HG02840 (cell line): ENCODE measurements around the gene FCGR1A.
"Not testable (repeated sequence)": the region's sequence is repeated elsewhere in the genome, so short reads cannot be mapped to it uniquely, and the experiment has no call there.

Source experiments
- ATAC-seq: cut with Tn5 transposase; IDR thresholded peaks from one replicate; pipeline ENCODE4 v1.9.1; 2021; ENCODE audit warnings: mild to moderate bottlenecking, moderate library complexity, moderate number of reproducible peaks; ENCODE audit not compliant: unreplicated experiment, low FRiP score

Gene FCGR1A

DNA sequence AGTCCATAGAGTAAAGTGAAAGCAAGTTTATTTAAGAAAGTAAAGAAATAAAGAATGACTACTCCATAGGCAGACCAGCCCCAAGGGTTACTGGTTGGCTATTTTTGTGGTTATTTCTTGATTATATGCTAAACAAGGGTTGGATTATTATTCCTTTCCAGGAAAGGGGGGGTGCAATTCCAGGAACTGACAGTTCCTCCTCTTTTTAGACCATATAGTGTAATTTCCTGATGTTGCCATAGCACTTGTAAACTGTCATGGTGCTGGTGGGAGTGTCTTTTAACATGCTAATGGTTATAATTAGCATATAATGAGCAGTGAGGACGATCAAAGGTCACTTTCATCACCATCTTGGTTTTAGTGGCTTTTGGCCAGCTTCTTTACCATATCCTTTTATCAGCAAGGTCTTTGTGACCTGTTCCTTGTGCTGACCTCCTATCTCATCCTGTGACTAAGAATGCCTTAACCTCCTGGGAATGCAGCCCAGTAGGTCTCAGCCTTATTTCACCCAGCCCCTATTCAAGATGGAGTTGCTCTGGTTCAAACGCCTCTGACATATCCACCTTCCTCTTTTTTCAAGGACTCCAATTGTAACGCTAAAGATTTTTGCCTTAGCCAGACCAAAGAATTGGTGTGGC is 6.9 kb upstream of the FCGR1A start:
- ATAC-seq, result not testable (repeated sequence)

DNA sequence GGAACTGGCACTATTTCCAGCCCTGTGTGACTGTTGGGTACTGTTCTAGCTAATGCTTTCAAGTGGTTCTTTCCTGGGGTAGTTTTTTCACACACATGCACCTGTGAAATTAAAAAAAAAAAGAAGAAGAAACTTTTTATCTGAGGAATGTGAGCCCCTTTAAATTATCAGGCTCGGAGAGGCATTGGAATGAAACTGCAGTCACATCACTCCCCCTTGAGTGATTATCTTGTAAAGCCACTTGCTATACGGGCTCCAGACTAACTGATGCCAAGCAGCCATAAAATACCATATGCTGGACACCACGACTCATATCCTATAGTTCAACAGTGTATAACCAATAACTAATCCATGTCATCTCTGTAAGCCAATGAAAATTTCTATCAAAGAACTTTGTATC is 5.4 kb upstream of the FCGR1A start:
- ATAC-seq, result not testable (repeated sequence)

DNA sequence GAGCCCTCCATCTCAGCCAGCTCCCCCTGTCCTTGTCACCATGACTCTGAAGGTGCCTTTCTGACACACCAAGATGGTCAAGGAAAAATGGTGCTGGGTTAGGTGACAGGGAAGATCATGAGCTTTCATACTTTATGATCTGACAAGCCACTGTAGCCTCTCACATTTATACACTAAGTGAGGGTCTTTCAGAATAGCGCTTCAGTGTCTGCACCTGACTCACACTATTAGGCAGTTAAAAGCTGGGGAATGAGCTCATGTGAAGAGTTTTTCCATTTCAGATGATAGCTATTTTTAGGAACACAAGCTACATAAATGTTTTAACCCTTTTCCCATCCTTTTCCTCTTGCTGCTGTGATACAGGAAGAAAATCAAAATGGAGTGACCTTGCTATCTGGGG is 4.2 kb upstream of the FCGR1A start:
- not testable (repeated sequence) for ATAC-seq

GRCh38 chr1:149781413-149781984 is 995 bp upstream of the FCGR1A start:
- not testable (repeated sequence) for ATAC-seq

DNA sequence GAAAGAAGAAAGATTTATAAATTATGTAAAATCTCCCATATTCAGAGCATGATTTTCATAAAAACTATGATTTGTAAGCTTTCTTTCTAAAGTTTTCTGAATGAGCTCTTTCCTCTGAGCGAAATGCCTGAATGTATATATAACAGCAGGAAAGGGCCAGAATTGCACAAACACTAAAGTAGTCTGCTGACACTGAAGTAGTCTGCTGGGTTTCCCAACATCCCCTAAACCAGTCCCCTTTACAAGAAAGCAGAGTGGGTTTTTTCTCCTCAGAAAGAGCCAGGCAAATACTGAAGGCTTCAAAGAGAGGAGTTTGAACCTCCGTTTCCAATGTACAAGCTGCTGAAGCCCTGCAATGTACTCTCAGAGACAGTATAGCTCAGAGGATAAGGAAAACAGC is 795 bp downstream of the FCGR1A start:
- ATAC-seq, result not testable (repeated sequence)

DNA sequence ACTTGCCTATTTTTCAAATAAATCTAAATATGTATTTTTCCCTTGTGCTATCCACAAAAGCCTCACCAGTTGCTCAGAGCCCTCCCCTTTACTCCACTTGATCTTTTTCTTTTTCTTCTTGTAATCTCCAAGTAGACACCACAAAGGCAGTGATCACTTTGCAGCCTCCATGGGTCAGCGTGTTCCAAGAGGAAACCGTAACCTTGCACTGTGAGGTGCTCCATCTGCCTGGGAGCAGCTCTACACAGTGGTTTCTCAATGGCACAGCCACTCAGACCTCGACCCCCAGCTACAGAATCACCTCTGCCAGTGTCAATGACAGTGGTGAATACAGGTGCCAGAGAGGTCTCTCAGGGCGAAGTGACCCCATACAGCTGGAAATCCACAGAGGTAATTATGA is 1.4 kb downstream of the FCGR1A start:
- ATAC-seq, result not testable (repeated sequence)

- not testable (repeated sequence) for ATAC-seq
Measured at GRCh38 chr1:149787688-149788451, 5.4 kb downstream of the FCGR1A start.

GRCh38 chr1:149792502-149792901 is 10.0 kb downstream of the FCGR1A start:
- peak; percentile 76 for ATAC-seq

GRCh38 chr1:149792912-149793515 is 10.5 kb downstream of the FCGR1A start:
- ATAC-seq, result peak; percentile 71

DNA sequence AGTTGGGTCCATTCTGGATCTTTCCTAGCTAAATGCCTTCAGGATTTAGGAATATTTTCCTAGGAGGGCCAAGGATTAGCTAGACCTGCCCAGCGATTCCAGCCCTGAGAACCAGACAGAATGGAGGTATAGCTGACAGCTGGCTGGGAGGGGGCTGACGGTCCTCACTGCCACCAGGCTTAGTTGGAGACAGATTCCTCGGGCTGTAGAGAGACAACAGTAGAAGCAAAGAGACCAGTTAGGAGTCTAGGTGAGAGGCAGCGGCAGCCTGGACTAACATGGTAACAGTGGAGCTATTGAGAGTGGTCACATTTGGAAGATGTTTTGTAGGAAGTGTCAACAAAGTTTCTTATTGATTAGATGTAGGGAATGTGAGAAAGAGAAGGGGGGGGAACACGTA is 11.4 kb downstream of the FCGR1A start:
- not testable (repeated sequence) for ATAC-seq

DNA sequence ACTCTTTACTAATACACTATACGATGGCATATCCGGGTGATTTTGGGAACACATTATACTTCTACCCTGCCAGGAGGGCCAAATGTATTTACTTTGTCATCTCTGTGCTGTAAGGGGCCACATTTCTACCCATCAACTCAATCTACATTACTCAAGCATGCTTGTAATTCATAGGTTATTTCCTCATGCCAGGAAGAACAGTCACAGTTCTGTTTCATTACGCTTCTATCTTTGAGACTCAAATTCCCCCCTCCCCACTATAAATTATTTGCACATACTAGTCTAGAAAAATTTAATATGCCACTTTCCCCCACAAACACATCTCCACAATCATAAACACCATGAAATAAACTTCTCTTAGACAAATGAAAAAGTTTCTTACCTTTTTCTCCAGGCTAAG is 19.1 kb downstream of the FCGR1A start:
- not testable (repeated sequence) for ATAC-seq

DNA sequence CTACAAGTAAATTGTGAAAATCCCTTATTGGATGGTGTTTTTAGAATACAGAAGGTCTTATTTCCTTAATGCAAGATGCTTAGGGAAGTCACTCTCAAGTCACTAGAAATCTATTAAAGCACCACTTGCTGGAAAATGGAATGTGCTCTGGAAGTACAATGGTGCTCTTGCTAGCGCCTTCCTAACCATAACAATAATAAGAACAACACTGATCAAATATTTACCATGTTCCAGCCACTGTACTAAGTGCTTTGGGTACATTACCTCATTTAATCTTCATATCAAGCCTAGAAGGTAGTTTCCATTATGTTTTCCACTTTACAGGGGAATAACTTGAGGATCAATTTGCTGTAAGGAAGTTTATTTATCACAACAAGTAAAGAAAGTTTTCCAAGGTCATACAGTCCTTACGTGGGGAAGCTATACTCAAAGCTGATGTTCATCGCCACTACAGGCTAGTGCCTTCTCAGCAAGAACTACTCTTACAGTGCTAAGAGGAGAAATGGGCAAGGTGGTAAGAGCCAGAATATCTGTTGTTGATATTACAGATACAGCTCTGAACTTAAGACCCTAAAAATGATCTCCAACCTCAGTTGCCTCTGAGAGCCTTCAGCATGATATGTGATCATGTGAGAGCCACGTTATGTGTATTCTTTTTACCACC is 22.1 kb downstream of the FCGR1A start:
- ATAC-seq, result not testable (repeated sequence)

GRCh38 chr1:149810697-149811405 is 28.4 kb downstream of the FCGR1A start:
- ATAC-seq, result not testable (repeated sequence)

DNA sequence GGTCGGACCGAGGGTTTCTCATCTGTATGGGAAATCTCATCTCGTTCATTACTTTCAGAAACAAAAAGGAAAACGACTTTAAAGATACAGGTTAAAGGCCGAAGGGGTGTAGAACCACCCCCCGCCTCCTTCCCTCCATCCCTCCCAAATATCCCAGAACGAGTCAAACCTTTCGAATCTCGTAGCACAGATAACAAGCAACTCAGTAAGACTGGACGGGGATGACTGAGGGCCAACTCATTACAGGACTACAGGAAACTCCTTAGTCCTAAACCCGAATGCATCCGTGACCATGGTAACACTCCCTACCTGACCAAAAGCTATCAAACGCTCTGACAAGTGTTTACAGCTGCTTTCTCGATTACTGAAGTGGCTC is 29.0 kb downstream of the FCGR1A start:
- not testable (repeated sequence) for ATAC-seq

GRCh38 chr1:149811890-149812829 is 29.7 kb downstream of the FCGR1A start:
- peak; percentile 87 for ATAC-seq

- peak; percentile 26 for ATAC-seq
Measured at GRCh38 chr1:149812893-149813801, 30.7 kb downstream of the FCGR1A start.

GRCh38 chr1:149820387-149820786 is 37.9 kb downstream of the FCGR1A start:
- ATAC-seq, result not testable (repeated sequence)

GRCh38 chr1:149826555-149826954 is 44.1 kb downstream of the FCGR1A start:
- ATAC-seq, result not testable (repeated sequence)
